ENCODE data around the gene NEMP1. TPM values are rescaled to one million over a fixed set of nuclear protein-coding genes. Genes with fewer than 3 reads are reported as not detected.

The NEMP1 gene
- total RNA-seq, 4 donors from 2014 or later = 8.5 to 10.4 (median 9.6) TPM

GRCh38 chr12:57110104-57111030, 31.8 kb upstream of the NEMP1 start:
- no peak for TF ChIP-seq CTCF (IDR thresholded peaks at IDR 0.05; ENCODE audit: low read depth)

- TF ChIP-seq CTCF (IDR thresholded peaks at IDR 0.05; ENCODE audit: low read depth) = no peak
Observed at GRCh38 chr12:57109207-57110103, 30.9 kb upstream of the NEMP1 start.

- no peak for TF ChIP-seq CTCF (IDR thresholded peaks at IDR 0.05; ENCODE audit: low read depth)
Observed at GRCh38 chr12:57107456-57108155, 29.0 kb upstream of the NEMP1 start.

- no peak for TF ChIP-seq CTCF (IDR thresholded peaks at IDR 0.05; ENCODE audit: low read depth)
Observed at GRCh38 chr12:57106021-57106708, 27.6 kb upstream of the NEMP1 start.

GRCh38 chr12:57105011-57105753, 26.6 kb upstream of the NEMP1 start:
- TF ChIP-seq CTCF (IDR thresholded peaks at IDR 0.05; ENCODE audit: low read depth) = no peak

- no peak for TF ChIP-seq CTCF (IDR thresholded peaks at IDR 0.05; ENCODE audit: low read depth)
Observed at GRCh38 chr12:57104292-57104910, 25.8 kb upstream of the NEMP1 start.
